Fibroblast of villous mesenchyme (primary cell): ENCODE data around the gene HAPLN3. TPM values are rescaled to one million over a fixed set of nuclear protein-coding genes. Genes with fewer than 3 reads are reported as not detected.
A peak's percentile ranks its signal among the peaks of the same experiment; 100 is the strongest.

ENCODE experiments used
- DNase-seq: peaks from one replicate; pipeline ENCODE4 v3.0.0-alpha.2; 2010; ENCODE audit warnings: low read depth
- H3K4me3 ChIP-seq: 2 replicates; pipeline ENCODE4 v1.5.1; 2011; ENCODE audit warnings: low read depth, mild to moderate bottlenecking, low read length
- total RNA-seq: library from RNA; depleted of rRNA; stranded (reverse); fragments of >200 nt; gene quantifications from 2 replicates; pipeline ENCODE4 v1.2.3, GENCODE V29; 2012
- TF ChIP-seq, protein P1 (sequence below): IDR thresholded peaks from 2 replicates; pipeline ENCODE4 v1.5.1; 2012; ENCODE audit warnings: low read depth, mild to moderate bottlenecking, low read length; ENCODE audit not compliant: insufficient read depth

The HAPLN3 gene
- total RNA-seq, 1 donor, result 5.2 TPM

DNA sequence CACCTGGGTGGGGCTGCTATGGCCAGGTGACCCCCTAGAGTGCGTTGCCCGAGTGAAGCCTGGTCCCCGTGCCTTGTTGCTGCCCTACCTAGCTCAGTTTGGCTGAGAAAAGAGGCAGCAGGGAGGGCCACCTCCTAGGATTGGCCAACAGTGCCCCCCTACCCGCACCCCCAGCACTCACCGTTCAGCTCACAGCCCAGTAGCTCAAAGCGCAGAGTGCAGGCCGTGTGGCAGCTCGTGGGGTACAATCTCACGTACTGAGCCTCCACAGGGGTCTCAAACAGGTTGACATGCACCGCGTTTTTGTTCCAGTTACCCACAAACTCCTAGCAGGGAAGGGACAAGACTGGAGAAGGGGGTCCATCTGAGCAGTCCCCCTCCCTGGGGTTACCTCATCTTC, 10.2 kb upstream of the HAPLN3 start:
- TF ChIP-seq, protein P1, sequence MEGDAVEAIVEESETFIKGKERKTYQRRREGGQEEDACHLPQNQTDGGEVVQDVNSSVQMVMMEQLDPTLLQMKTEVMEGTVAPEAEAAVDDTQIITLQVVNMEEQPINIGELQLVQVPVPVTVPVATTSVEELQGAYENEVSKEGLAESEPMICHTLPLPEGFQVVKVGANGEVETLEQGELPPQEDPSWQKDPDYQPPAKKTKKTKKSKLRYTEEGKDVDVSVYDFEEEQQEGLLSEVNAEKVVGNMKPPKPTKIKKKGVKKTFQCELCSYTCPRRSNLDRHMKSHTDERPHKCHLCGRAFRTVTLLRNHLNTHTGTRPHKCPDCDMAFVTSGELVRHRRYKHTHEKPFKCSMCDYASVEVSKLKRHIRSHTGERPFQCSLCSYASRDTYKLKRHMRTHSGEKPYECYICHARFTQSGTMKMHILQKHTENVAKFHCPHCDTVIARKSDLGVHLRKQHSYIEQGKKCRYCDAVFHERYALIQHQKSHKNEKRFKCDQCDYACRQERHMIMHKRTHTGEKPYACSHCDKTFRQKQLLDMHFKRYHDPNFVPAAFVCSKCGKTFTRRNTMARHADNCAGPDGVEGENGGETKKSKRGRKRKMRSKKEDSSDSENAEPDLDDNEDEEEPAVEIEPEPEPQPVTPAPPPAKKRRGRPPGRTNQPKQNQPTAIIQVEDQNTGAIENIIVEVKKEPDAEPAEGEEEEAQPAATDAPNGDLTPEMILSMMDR, result no peak
- DNase-seq, result no peak
- no peak overlapping the region for H3K4me3 ChIP-seq

DNA sequence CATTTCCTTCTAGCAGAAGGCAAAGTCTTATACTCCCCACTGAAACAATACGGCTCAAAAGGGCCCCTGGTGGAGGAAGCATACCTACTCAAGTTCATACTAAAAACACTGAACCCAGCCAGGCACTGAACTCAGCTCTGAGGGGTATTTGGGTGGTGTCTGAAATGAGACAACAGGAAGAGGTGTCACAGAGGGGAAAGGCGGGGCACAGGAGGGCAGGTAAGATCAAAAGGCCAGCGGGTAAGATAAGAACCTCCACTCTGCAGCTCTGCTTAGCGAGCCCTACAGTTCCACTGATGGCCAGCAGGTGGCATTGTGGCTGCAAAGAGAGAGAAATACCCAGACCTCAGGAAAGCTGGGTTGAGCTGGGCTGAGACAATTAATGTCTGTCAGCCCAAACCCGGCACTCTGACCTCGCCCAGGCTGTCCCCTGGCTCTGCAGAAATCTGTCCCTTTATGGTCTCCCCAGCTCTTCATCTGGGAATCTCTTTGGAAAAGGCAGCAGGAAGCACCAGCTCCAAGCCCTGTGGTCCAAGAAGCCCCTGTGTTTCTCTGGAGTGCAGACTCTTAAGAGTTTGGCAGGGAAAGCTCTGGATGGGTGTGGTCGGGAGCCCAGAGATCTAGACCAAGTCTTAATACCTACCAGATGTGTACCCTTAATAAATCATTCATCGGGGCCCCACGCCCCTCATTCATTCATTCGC, 9.4 kb upstream of the HAPLN3 start:
- DNase-seq, result peak; percentile 81
- H3K4me3 ChIP-seq, result no peak overlapping the region
- TF ChIP-seq, protein P1, result peak; percentile 99

DNA sequence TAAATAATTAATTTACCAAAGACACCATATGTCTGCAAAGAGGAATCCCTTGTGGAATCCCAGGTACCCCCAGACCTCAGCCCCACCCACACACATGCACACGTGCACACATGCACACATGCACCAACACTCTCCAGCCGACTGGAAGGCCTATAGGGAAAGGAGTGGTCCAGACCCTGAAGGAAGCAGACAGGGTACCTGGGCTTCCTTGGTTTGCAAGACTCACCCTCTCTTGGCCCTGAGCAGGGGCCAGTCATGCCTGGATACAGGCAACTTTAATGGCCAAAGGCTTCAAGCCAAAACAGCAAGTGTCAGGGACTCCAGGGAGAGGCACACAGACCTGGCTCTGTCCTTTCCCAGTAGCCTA, 8.9 kb upstream of the HAPLN3 start:
- no peak for DNase-seq
- TF ChIP-seq, protein P1, result no peak
- H3K4me3 ChIP-seq, result no peak overlapping the region

DNA sequence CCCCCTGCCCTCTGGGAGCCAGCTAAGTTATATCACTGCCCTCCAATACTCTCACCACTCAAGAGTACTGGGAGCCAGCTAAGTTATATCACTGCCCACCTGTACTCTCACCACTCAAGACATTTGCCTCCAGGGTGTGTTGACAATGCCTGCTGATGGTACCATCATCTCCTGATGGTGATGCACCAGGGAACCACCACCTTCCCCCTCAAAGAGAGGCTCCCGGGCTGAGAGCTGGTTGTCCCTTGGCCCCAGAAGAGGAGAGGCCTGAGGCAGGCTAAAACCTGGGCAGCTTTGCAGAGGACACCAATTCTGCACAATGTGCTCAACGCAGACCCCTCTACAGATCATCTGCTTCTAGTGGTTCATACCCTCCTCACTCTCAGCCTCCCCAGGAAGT, 7.5 kb upstream of the HAPLN3 start:
- TF ChIP-seq, protein P1, result no peak
- H3K4me3 ChIP-seq, result no peak overlapping the region
- no peak for DNase-seq

DNA sequence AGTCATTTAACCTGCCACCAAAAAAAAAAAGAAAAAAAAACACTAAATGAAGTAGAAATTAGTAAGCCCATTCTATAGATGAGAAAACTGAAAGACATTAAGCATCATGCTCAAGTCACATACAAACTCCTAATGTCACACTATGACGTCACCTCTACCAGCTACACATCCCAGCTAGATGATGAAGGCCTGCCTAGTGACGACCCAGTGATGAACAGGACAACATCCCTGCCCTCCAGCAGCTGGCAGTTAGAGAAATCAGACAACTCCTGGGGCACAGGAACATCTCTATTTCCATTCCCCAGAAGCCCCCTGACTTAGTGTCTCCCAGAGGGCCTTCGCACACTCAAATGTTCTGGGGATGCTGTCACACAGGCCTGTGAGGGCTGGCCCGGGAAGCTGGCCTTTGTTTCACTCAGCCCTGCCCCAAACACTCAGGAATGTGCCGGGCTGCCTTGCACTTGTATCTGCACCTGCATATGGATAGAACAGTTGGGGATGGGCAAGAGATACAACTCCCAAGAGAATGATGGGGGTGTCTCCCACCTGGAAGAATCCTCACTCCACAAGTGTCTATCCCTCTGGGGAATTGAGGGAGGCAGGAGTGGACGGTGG, 7.0 kb upstream of the HAPLN3 start:
- H3K4me3 ChIP-seq, result no peak overlapping the region
- TF ChIP-seq, protein P1, result no peak
- no peak for DNase-seq

DNA sequence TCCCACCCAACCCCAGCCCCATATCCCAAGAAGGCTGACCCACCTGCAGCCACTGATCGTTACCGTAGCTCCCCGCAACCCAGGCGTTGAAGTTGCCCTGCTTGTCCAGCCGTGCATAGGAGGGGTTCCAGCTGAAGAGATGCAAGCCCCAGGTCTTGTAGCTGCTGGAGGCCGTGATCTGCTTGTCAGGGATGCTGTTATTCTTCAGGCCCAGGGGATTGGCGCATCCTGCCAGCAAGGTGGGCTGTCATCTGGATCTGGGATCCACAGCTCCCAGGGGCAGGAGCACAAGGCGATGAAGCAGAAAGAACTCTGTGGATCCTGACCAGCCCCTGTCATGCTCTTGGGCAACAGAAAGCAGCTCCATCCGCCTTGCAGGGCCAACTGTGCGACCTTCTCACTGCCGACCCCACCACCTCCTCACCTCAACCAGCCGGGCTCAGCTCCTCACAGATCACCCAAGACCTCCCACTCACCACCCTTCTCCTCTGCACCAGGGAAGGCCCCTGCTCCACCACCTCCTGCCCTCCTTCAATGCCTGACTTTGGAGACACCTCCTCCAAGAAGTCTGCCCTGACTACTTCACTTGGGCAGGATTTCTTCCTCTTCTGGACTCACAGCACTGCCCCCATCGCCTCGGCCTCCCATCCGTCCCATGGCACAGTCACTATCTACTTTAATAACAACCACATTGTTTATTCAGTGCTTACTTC, 6.3 kb upstream of the HAPLN3 start:
- DNase-seq, result no peak
- TF ChIP-seq, protein P1, result no peak
- H3K4me3 ChIP-seq, result no peak overlapping the region
